Stimulated activated CD8-positive, alpha-beta memory T cell treated with anti-CD3 and anti-CD28 coated beads, Interleukin-7, amount 100 ng/mL, for 4 hours (primary cell): Measurements from ENCODE around the gene PNLIPRP1.

ENCODE experiments used
- DNase-seq, 2 donors: peaks; one replicate each; pipeline ENCODE4 v3.0.0-alpha.2; 2020; ENCODE audit warnings: low read depth in 2 of 2

Gene PNLIPRP1

GRCh38 chr10:116599991-116600390 lies 9.2 kb downstream of the PNLIPRP1 start:
- no peak for DNase-seq

- no peak for DNase-seq
Observed at GRCh38 chr10:116602648-116603400, 12.1 kb downstream of the PNLIPRP1 start.

- no peak for DNase-seq
Observed at GRCh38 chr10:116606061-116606483, 15.3 kb downstream of the PNLIPRP1 start.

- no peak for DNase-seq
Observed at GRCh38 chr10:116607336-116607735, 16.6 kb downstream of the PNLIPRP1 start.

- no peak for DNase-seq
Observed at GRCh38 chr10:116608686-116609594, 18.2 kb downstream of the PNLIPRP1 start.

GRCh38 chr10:116610443-116611152 lies 19.8 kb downstream of the PNLIPRP1 start:
- DNase-seq: no peak

GRCh38 chr10:116611153-116611545 lies 20.4 kb downstream of the PNLIPRP1 start:
- no peak for DNase-seq

- no peak for DNase-seq
Observed at GRCh38 chr10:116612107-116612769, 21.5 kb downstream of the PNLIPRP1 start.

GRCh38 chr10:116613471-116613870 lies 22.7 kb downstream of the PNLIPRP1 start:
- DNase-seq: no peak

- no peak for DNase-seq
Observed at GRCh38 chr10:116614796-116615195, 24.0 kb downstream of the PNLIPRP1 start.

GRCh38 chr10:116615199-116615776 lies 24.5 kb downstream of the PNLIPRP1 start:
- DNase-seq: no peak

GRCh38 chr10:116620423-116621400 lies 30.0 kb downstream of the PNLIPRP1 start, which contains the start of gene PNLIPRP2:
TSS of gene PNLIPRP2 (plus strand) at chr10:116620953.
- no peak for DNase-seq

- no peak for DNase-seq
Observed at GRCh38 chr10:116621476-116621875, 30.7 kb downstream of the PNLIPRP1 start.

GRCh38 chr10:116621934-116622655 lies 31.3 kb downstream of the PNLIPRP1 start:
- no peak for DNase-seq

GRCh38 chr10:116625845-116626244 lies 35.1 kb downstream of the PNLIPRP1 start:
- no peak for DNase-seq

- no peak for DNase-seq
Observed at GRCh38 chr10:116626815-116627214, 36.1 kb downstream of the PNLIPRP1 start.

GRCh38 chr10:116627386-116627933 lies 36.7 kb downstream of the PNLIPRP1 start:
- no peak for DNase-seq

GRCh38 chr10:116629340-116629739 lies 38.6 kb downstream of the PNLIPRP1 start:
- no peak for DNase-seq

GRCh38 chr10:116630020-116630419 lies 39.3 kb downstream of the PNLIPRP1 start:
- no peak for DNase-seq
